Type B pancreatic cell (in vitro differentiated cells): ENCODE measurements around the gene RCC2. TPM values are rescaled to one million over a fixed set of nuclear protein-coding genes. Genes with fewer than 3 reads are reported as not detected.

ENCODE experiments used
- DNase-seq: peaks from one replicate; pipeline ENCODE4 v3.0.0; 2021; ENCODE audit warnings: mixed read lengths; ENCODE audit not compliant: unreplicated experiment; ENCODE audit errors: extremely low spot score
- H3K27ac Mint-ChIP-seq: 2 replicates; pipeline ENCODE4 v1.8.0; 2021; ENCODE audit warnings: mild to moderate bottlenecking, mixed read lengths
- H3K27me3 Mint-ChIP-seq: 2 replicates; pipeline ENCODE4 v1.8.0; 2021; ENCODE audit warnings: mixed read lengths
- H3K36me3 Mint-ChIP-seq: 2 replicates; pipeline ENCODE4 v1.8.0; 2021; ENCODE audit warnings: mixed read lengths
- H3K4me1 Mint-ChIP-seq: one replicate; pipeline ENCODE4 v1.8.0; 2021; ENCODE audit warnings: mixed read lengths; ENCODE audit not compliant: unreplicated experiment
- H3K4me3 Mint-ChIP-seq: 2 replicates; pipeline ENCODE4 v1.8.0; 2021; ENCODE audit warnings: mild to moderate bottlenecking, mixed read lengths
- H3K9me3 Mint-ChIP-seq: 2 replicates; pipeline ENCODE4 v1.8.0; 2021; ENCODE audit warnings: mixed read lengths
- CTCF ChIP-seq: fragments of 200-600 bp; sonication (generic); conservative IDR thresholded peaks from 2 replicates; pipeline ENCODE4 v1.5.0; 2021; ENCODE audit warnings: antibody characterized with exemption, mild to moderate bottlenecking
- total RNA-seq: library from RNA; stranded (reverse); gene quantifications from 2 replicates; pipeline ENCODE4 v1.2.1, GENCODE V29; 2021; ENCODE audit warnings: low replicate concordance

Gene RCC2
- total RNA-seq, 1 donor from 2014 or later: 183 TPM

- no peaks in the 10 kb centered on the region for H3K4me1 Mint-ChIP-seq
- H3K9me3 Mint-ChIP-seq: peaks cover 4% of the 10 kb centered on the region
- no peak within 1 kb of the TSS for H3K27ac Mint-ChIP-seq
- no peak within 1 kb of the TSS for H3K4me3 Mint-ChIP-seq
- no peak for DNase-seq
- peaks cover 13% of the 10 kb centered on the region for H3K27me3 Mint-ChIP-seq
- H3K36me3 Mint-ChIP-seq: no peaks in the 10 kb centered on the region
- TF ChIP-seq CTCF: no peak
Observed at GRCh38 chr1:17371896-17372295, 67.6 kb downstream of the RCC2 start, which contains the start of gene PADI6. TSS of gene PADI6 (plus strand) at chr1:17372196. CDS start at chr1:17372246, 50 bp downstream.

GRCh38 chr1:17370618-17371017 lies 68.9 kb downstream of the RCC2 start:
- peak; percentile 47 for TF ChIP-seq CTCF
- Mint-ChIP-seq H3K27ac (no peak overlapping the region), H3K4me3 (no peak overlapping the region), H3K4me1 (no peaks in the 10 kb centered on the region), H3K9me3 (peaks cover 2% of the 10 kb centered on the region), H3K27me3 (peaks cover 19% of the 10 kb centered on the region), H3K36me3 (no peaks in the 10 kb centered on the region)
- no peak for DNase-seq

- Mint-ChIP-seq H3K36me3 (no peaks in the 10 kb centered on the region), H3K4me3 (no peak overlapping the region), H3K4me1 (no peaks in the 10 kb centered on the region), H3K9me3 (peaks cover 1% of the 10 kb centered on the region), H3K27ac (no peak overlapping the region), H3K27me3 (peaks cover 19% of the 10 kb centered on the region)
- no peak for DNase-seq
- no peak for TF ChIP-seq CTCF
Observed at GRCh38 chr1:17369466-17369865, 70.0 kb downstream of the RCC2 start.

GRCh38 chr1:17365293-17365692 lies 74.2 kb downstream of the RCC2 start:
- no peak overlapping the region for H3K4me3 Mint-ChIP-seq
- no peak for TF ChIP-seq CTCF
- no peaks in the 10 kb centered on the region for H3K36me3 Mint-ChIP-seq

GRCh38 chr1:17363771-17364170 lies 75.7 kb downstream of the RCC2 start:
- H3K27me3 Mint-ChIP-seq: peaks cover 23% of the 10 kb centered on the region
- H3K4me1 Mint-ChIP-seq: no peaks in the 10 kb centered on the region
- peaks cover 10% of the 10 kb centered on the region for H3K9me3 Mint-ChIP-seq
- H3K4me3 Mint-ChIP-seq: no peak overlapping the region
- H3K27ac Mint-ChIP-seq: no peak overlapping the region
- DNase-seq: no peak
- H3K36me3 Mint-ChIP-seq: no peaks in the 10 kb centered on the region
- no peak for TF ChIP-seq CTCF

More at GRCh38 chr1:17365293-17365692, 74.2 kb downstream of the RCC2 start:
- DNase-seq: no peak
- no peak overlapping the region for H3K27ac Mint-ChIP-seq
- peaks cover 19% of the 10 kb centered on the region for H3K27me3 Mint-ChIP-seq
- H3K9me3 Mint-ChIP-seq: peaks cover 10% of the 10 kb centered on the region
- no peaks in the 10 kb centered on the region for H3K4me1 Mint-ChIP-seq

GRCh38 chr1:17363351-17363750 lies 76.1 kb downstream of the RCC2 start:
- Mint-ChIP-seq H3K27me3 (peaks cover 20% of the 10 kb centered on the region), H3K4me1 (no peaks in the 10 kb centered on the region), H3K4me3 (no peak overlapping the region), H3K9me3 (peaks cover 10% of the 10 kb centered on the region), H3K36me3 (no peaks in the 10 kb centered on the region), H3K27ac (no peak overlapping the region)
- DNase-seq: no peak
- no peak for TF ChIP-seq CTCF
